GM12878 (cell line): ENCODE measurements around the gene TSPO. TPM values are rescaled to one million over a fixed set of nuclear protein-coding genes. Genes with fewer than 3 reads are reported as not detected.

Experiments used
- ATAC-seq: fragments of 200-7000 bp; cut with Tn5 transposase; 3 replicates; pipeline ENCODE4 v1.9.1; 2020; ENCODE audit warnings: mild to moderate bottlenecking, moderate library complexity
- BruUV-seq: library from RNA; stranded (reverse); fragments of 400-500 nt; replicated peaks from 2 replicates; lab custom pipeline; 2021; lab: Mats Ljungman, UMichigan
- CTCF ChIA-PET: fragments of 300-600 bp; sonication (Branson Sonifier 250); formaldehyde crosslinking; extraction: SDS; loops from one replicate; lab custom pipeline; 2021; ENCODE audit warnings: inconsistent platforms; lab: Yijun Ruan, JAX
- POLR2A ChIA-PET: fragments of 350-600 bp; formaldehyde crosslinking; extraction: SDS; loops from one replicate; lab custom pipeline; 2021; ENCODE audit warnings: inconsistent platforms; lab: Charles Lee
- RAD21 ChIA-PET: fragments of 300-600 bp; sonication (Branson Sonifier 250); formaldehyde crosslinking; loops from one replicate; lab custom pipeline; 2023; ENCODE audit warnings: antibody characterized with exemption; ENCODE audit not compliant: unreplicated experiment; lab: Charles Lee
- SMC1A ChIA-PET: fragments of 300-600 bp; sonication (Branson Sonifier 250); formaldehyde crosslinking; loops from one replicate; lab custom pipeline; 2023; ENCODE audit not compliant: unreplicated experiment, uncharacterized antibody; lab: Charles Lee
- DNase-seq: peaks from one replicate; pipeline ENCODE4 v3.0.0-alpha.2; 2011; ENCODE audit warnings: low read depth, low spot score
- FAIRE-seq: peaks from 3 replicates; lab custom pipeline; 2011; peaks lifted over from hg19 to GRCh38; lab: Jason Lieb, UNC
- H2AFZ ChIP-seq: 2 replicates; pipeline ENCODE4 v1.6.0; 2011; ENCODE audit warnings: low read depth, low read length, control low read depth; ENCODE audit not compliant: control insufficient read depth
- H3K27ac ChIP-seq: 2 replicates; pipeline ENCODE4 v1.5.1; 2011; ENCODE audit warnings: control low read depth; ENCODE audit not compliant: control insufficient read depth, insufficient read depth
- H3K27me3 ChIP-seq, 2 experiments: replicated peaks in 1 of 2; 2 replicates each; pipeline versions ENCODE4 v1.6.0 to v1.6.1; 2011; ENCODE audit warnings: low read length in 1 of 2; ENCODE audit not compliant: control insufficient read depth in 2 of 2, insufficient read depth in 2 of 2
- H3K36me3 ChIP-seq, 2 experiments: 2 replicates each; pipeline ENCODE4 v1.5.1; 2011; ENCODE audit warnings: low read length in 1 of 2; ENCODE audit not compliant: control insufficient read depth in 2 of 2, insufficient read depth in 2 of 2
- H3K4me1 ChIP-seq: 2 replicates; pipeline ENCODE4 v1.6.1; 2011; ENCODE audit warnings: mild to moderate bottlenecking, low read length, moderate library complexity, mixed read lengths; ENCODE audit not compliant: control insufficient read depth, insufficient read depth
- H3K4me2 ChIP-seq: 2 replicates; pipeline ENCODE4 v1.6.0; 2011; ENCODE audit warnings: control low read depth; ENCODE audit not compliant: control insufficient read depth, insufficient read depth
- H3K4me3 ChIP-seq: fragments of 200-600 bp; sonication (generic); 2 replicates; pipeline ENCODE4 v1.5.1; 2016
- H3K79me2 ChIP-seq: 2 replicates; pipeline ENCODE4 v1.6.0; 2011; ENCODE audit warnings: low read length; ENCODE audit not compliant: control insufficient read depth, insufficient read depth
- H3K9ac ChIP-seq: 2 replicates; pipeline ENCODE4 v1.8.0; 2011; ENCODE audit warnings: low read length, control low read depth, mixed read lengths; ENCODE audit not compliant: control insufficient read depth, insufficient read depth
- H3K9me3 ChIP-seq: replicated peaks from 3 replicates; pipeline ENCODE4 v1.5.1; 2011; ENCODE audit warnings: mild to moderate bottlenecking, low read length; ENCODE audit not compliant: control insufficient read depth, insufficient read depth
- H4K20me1 ChIP-seq: 2 replicates; pipeline ENCODE4 v1.6.0; 2011; ENCODE audit not compliant: control insufficient read depth, insufficient read depth
- CEBPB ChIP-seq, 2 experiments: fragments of 150-350 bp in 1 of 2; IDR thresholded peaks; 2 replicates each; pipeline ENCODE4 v1.6.1; 2012 to 2014; ENCODE audit warnings: low read depth in 2 of 2, low read length in 2 of 2, borderline replicate concordance in 1 of 2, inconsistent platforms in 1 of 2
- CHD1 ChIP-seq: IDR thresholded peaks from 2 replicates; pipeline ENCODE4 v1.6.1; 2012; ENCODE audit warnings: low read depth, low read length, improper control_type of control experiment
- EGR1 ChIP-seq, 2 experiments: IDR thresholded peaks; 1 replicate in 1 of 2; 2 replicates in 1 of 2; pipeline ENCODE4 v1.6.1; 2011 to 2012; ENCODE audit warnings: low read depth in 2 of 2, low read length in 2 of 2, borderline replicate concordance in 1 of 2, mild to moderate bottlenecking in 1 of 2, moderate library complexity in 1 of 2
- ESRRA ChIP-seq: IDR thresholded peaks from 2 replicates; pipeline ENCODE4 v1.6.1; 2012; ENCODE audit warnings: mild to moderate bottlenecking, low read length, improper control_type of control experiment
- MEF2A ChIP-seq: IDR thresholded peaks from 2 replicates; pipeline ENCODE4 v1.6.1; 2011; ENCODE audit warnings: low read depth, mild to moderate bottlenecking, low read length, moderate library complexity; ENCODE audit not compliant: insufficient read depth
- MTA2 ChIP-seq: fragments of 450-650 bp; IDR thresholded peaks from 2 replicates; pipeline ENCODE4 v1.6.1; 2016; ENCODE audit warnings: low read depth, mild to moderate bottlenecking, moderate library complexity
- MTA3 ChIP-seq: IDR thresholded peaks from 2 replicates; pipeline ENCODE4 v1.6.1; 2012; ENCODE audit warnings: low read length, inconsistent platforms, borderline replicate concordance
- NBN ChIP-seq: fragments of 450-650 bp; IDR thresholded peaks from 2 replicates; pipeline ENCODE4 v1.6.1; 2016
- NFXL1 ChIP-seq: fragments of 450-650 bp; IDR thresholded peaks from 2 replicates; pipeline ENCODE4 v1.6.1; 2017; ENCODE audit warnings: antibody characterized with exemption, mild to moderate bottlenecking, borderline replicate concordance
- NFYA ChIP-seq: IDR thresholded peaks from 2 replicates; pipeline ENCODE4 v1.6.1; 2011; ENCODE audit warnings: low read depth, mild to moderate bottlenecking, low read length, improper control_type of control experiment, borderline replicate concordance
- NR2C1 ChIP-seq: fragments of 450-650 bp; IDR thresholded peaks from 2 replicates; pipeline ENCODE4 v1.6.1; 2017; ENCODE audit warnings: antibody characterized with exemption, mild to moderate bottlenecking, moderate library complexity
- SMAD5 ChIP-seq: IDR thresholded peaks from 2 replicates; pipeline ENCODE4 v1.6.1; 2016; ENCODE audit warnings: antibody characterized with exemption, low read depth
- SREBF1 ChIP-seq: IDR thresholded peaks from 2 replicates; pipeline ENCODE4 v1.6.1; 2012; ENCODE audit warnings: mild to moderate bottlenecking, low read length
- ZBED1 ChIP-seq: IDR thresholded peaks from 2 replicates; pipeline ENCODE4 v1.6.1; 2016; ENCODE audit warnings: borderline replicate concordance
- ZSCAN29 ChIP-seq: fragments of 450-650 bp; IDR thresholded peaks from 2 replicates; pipeline ENCODE4 v1.6.1; 2017; ENCODE audit warnings: mild to moderate bottlenecking, moderate library complexity
- WGBS: methylation state at CpG from one replicate; pipeline ENCODE4 v1.1.6; 2016; ENCODE audit warnings: low lambda C conversion rate; ENCODE audit not compliant: insufficient replicate concordance, insufficient coverage; ENCODE audit errors: missing lambda C conversion rate; 5-methylcytosine and 5-hydroxymethylcytosine counted together
- in situ Hi-C: fragments of 300-500 bp; cut with MboI; formaldehyde crosslinking; loops from 9 replicates; pipeline ENCODE4 v1.14.3; 2018; ENCODE audit warnings: mixed read lengths
- intact Hi-C: fragments of 100-400 bp; cut with micrococcal nuclease; formaldehyde crosslinking; loops from one replicate; pipeline ENCODE4 v1.14.2; 2022; ENCODE audit not compliant: unreplicated experiment
- polyA plus RNA-seq, 11 experiments: library from polyadenylated mRNA; depleted of rRNA in 4 of 11; unstranded in 6 of 11; stranded (reverse) in 5 of 11; fragments of >200 nt; fragmentation: Nextera tagmentation in 4 of 11; fragmentation: Illumina TruSeq in 1 of 11; extraction: Ambion mirVana in 4 of 11; extraction: Trizol in 1 of 11; gene quantifications; 1 replicate in 1 of 11; 2 replicates in 10 of 11; pipeline versions ENCODE4 v1.2.1 to v1.2.3, GENCODE V29; 2011 to 2016; ENCODE audit warnings: inconsistent platforms in 2 of 11, missing spikeins in 2 of 11, low read depth in 1 of 11
- total RNA-seq, 4 experiments: library from RNA; depleted of rRNA in 3 of 4; stranded (reverse); fragments of >200 nt in 3 of 4; fragmentation: Illumina TruSeq in 1 of 4; extraction: Trizol in 1 of 4; gene quantifications; 2 replicates each; pipeline versions ENCODE4 v1.2.1 to v1.2.3, GENCODE V29; 2013 to 2021
- TF ChIP-seq, protein P1 (sequence below): fragments of 450-650 bp; IDR thresholded peaks from 2 replicates; pipeline ENCODE4 v1.6.1; 2016; ENCODE audit warnings: mild to moderate bottlenecking, moderate library complexity, borderline replicate concordance
- TF ChIP-seq, protein P2 (sequence below): IDR thresholded peaks from 2 replicates; pipeline ENCODE4 v1.6.1; 2011; ENCODE audit warnings: mild to moderate bottlenecking, low read depth, low read length, moderate library complexity; ENCODE audit not compliant: insufficient replicate concordance

TSPO gene
- total and polyA plus RNA-seq, 10 of the 15 experiments (the other 5 are each of a cell fraction or from before 2014, with no cell fraction given), result 1.4 to 50.5 (median 18.8) TPM

DNA sequence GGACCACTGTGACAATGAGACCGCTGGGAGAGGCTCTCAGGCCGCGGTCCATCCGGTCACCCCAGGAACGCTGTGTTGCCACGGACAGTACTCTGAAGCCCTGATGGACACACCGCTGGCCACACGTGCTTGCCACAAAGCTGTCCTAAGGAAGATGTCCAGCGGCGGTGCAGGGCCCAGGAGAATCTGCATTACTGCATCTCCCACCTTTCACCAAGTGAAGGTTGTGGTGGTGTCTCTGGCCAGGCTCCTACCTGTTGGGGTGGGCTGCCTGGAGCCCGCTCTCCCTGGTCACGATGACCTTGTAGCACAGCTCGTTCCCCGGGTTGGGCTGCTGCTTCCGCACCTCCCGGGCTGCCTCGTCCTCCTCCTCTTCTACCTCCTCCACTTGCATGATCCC lies 31.4 kb downstream of the TSPO start:
- H3K27ac ChIP-seq, result no peak overlapping the region
- FAIRE-seq, result no peak
- no peaks in the 10 kb centered on the region for H3K27me3 ChIP-seq
- no peak overlapping the region for H3K4me3 ChIP-seq
- H3K9ac ChIP-seq, result no peak overlapping the region
- in situ Hi-C loops, result no loop called here
- WGBS, result 98% methylated on average over 17 of the region's 17 CpGs
- ChIA-PET SMC1A (no interaction called here), RAD21 (no interaction called here)
- no TSS peak for BruUV-seq
- no peak overlapping the region for H2AFZ ChIP-seq
- H3K79me2 ChIP-seq, result peaks cover 18% of the 10 kb centered on the region
- H3K36me3 ChIP-seq, result peaks cover 7% of the 10 kb centered on the region in 2 experiments; a peak in 3 of 4 replicates
- no peak for DNase-seq
- no peak for TF ChIP-seq NFXL1
- no peak for TF ChIP-seq CEBPB (IDR thresholded peaks at IDR 0.05; ENCODE audit: borderline replicate concordance in 1 of 2, low read depth in 2 of 2, low read length in 2 of 2)
- TF ChIP-seq NBN, result no peak
- no peak for TF ChIP-seq MTA2
- no peak for TF ChIP-seq MEF2A
- no peak for TF ChIP-seq ZBED1
- TF ChIP-seq EGR1 (IDR thresholded peaks at IDR 0.05; ENCODE audit: borderline replicate concordance in 1 of 2, low read depth in 2 of 2, low read length in 2 of 2), result no peak
- TF ChIP-seq CHD1, result no peak
- no peak for TF ChIP-seq SMAD5
- TF ChIP-seq SREBF1, result no peak
- no peak for TF ChIP-seq ZSCAN29
- no peak for TF ChIP-seq NFYA
- no peak for TF ChIP-seq NR2C1
- no peak for TF ChIP-seq ESRRA
- TF ChIP-seq MTA3, result no peak
- TF ChIP-seq, protein P1, sequence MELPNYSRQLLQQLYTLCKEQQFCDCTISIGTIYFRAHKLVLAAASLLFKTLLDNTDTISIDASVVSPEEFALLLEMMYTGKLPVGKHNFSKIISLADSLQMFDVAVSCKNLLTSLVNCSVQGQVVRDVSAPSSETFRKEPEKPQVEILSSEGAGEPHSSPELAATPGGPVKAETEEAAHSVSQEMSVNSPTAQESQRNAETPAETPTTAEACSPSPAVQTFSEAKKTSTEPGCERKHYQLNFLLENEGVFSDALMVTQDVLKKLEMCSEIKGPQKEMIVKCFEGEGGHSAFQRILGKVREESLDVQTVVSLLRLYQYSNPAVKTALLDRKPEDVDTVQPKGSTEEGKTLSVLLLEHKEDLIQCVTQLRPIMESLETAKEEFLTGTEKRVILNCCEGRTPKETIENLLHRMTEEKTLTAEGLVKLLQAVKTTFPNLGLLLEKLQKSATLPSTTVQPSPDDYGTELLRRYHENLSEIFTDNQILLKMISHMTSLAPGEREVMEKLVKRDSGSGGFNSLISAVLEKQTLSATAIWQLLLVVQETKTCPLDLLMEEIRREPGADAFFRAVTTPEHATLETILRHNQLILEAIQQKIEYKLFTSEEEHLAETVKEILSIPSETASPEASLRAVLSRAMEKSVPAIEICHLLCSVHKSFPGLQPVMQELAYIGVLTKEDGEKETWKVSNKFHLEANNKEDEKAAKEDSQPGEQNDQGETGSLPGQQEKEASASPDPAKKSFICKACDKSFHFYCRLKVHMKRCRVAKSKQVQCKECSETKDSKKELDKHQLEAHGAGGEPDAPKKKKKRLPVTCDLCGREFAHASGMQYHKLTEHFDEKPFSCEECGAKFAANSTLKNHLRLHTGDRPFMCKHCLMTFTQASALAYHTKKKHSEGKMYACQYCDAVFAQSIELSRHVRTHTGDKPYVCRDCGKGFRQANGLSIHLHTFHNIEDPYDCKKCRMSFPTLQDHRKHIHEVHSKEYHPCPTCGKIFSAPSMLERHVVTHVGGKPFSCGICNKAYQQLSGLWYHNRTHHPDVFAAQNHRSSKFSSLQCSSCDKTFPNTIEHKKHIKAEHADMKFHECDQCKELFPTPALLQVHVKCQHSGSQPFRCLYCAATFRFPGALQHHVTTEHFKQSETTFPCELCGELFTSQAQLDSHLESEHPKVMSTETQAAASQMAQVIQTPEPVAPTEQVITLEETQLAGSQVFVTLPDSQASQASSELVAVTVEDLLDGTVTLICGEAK, result no peak
- TF ChIP-seq, protein P2, sequence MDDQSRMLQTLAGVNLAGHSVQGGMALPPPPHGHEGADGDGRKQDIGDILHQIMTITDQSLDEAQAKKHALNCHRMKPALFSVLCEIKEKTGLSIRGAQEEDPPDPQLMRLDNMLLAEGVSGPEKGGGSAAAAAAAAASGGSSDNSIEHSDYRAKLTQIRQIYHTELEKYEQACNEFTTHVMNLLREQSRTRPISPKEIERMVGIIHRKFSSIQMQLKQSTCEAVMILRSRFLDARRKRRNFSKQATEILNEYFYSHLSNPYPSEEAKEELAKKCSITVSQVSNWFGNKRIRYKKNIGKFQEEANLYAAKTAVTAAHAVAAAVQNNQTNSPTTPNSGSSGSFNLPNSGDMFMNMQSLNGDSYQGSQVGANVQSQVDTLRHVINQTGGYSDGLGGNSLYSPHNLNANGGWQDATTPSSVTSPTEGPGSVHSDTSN, result no peak
- TF ChIP-seq, all 136 proteins: peak for 0
- POLR2A ChIA-PET, result no interaction called here
- no peaks in the 10 kb centered on the region for H3K9me3 ChIP-seq
- intact Hi-C loops, result no loop called here
- CTCF ChIA-PET, result no interaction called here
- H4K20me1 ChIP-seq, result no peaks in the 10 kb centered on the region
- H3K4me2 ChIP-seq, result no peak overlapping the region
- peaks cover 6% of the 10 kb centered on the region for H3K4me1 ChIP-seq
- no peak for ATAC-seq
